ENCODE measurements around the gene HNRNPF. TPM values are rescaled to one million over a fixed set of nuclear protein-coding genes. Genes with fewer than 3 reads are reported as not detected.

Gene HNRNPF
- total and polyA plus RNA-seq, 2 of the 8 experiments (the other 6 are each of a cell fraction or from before 2014, with no cell fraction given), result 209 to 389 TPM

- Histone ChIP-seq H2BK20ac (ENCODE audit: low read length) (no peak overlapping the region; the same call in 1 of the 2 replicates), H3K56ac (replicated peaks; ENCODE audit: insufficient read length, low read depth, low read length) (peak overlapping the region; percentile 42), H3K36me3 (ENCODE audit: control insufficient read depth in 2 of 4, insufficient read depth in 4 of 4, low read length in 3 of 4) (no peaks in the 10 kb centered on the region), H2AFZ (ENCODE audit: low read length) (0 out of 2 replicates have a peak overlapping the region, but pooled peaks have one; percentile 68), H2BK15ac (ENCODE audit: low read length) (0 out of 2 replicates have a peak overlapping the region, but pooled peaks have one; percentile 6), H3K23me2 (ENCODE audit: low read depth, low read length) (peaks cover 9% of the 10 kb centered on the region; the same call in 1 of the 2 replicates), H3K23ac (ENCODE audit: insufficient read length) (no peak overlapping the region), H2BK5ac (ENCODE audit: low read depth, low read length) (peak overlapping the region; percentile 86), H3K4ac (replicated peaks; ENCODE audit: insufficient read length, low read depth, low read length) (peak overlapping the region; percentile 94), H4K8ac (ENCODE audit: extremely low read depth, insufficient read depth, low read length) (peak overlapping the region; percentile 95), H2BK12ac (ENCODE audit: low read depth, low read length) (peak overlapping the region; percentile 22; the same call in 1 of the 2 replicates), H2BK120ac (replicated peaks; ENCODE audit: low read depth, low read length) (peak overlapping the region; percentile 98), H3K4me3 (ENCODE audit: extremely low read depth in 1 of 4, insufficient read depth in 2 of 4, low read depth in 3 of 4, low read length in 4 of 4) (peak overlapping the region; percentile 51 to 95 (median 60)), H3K9ac (replicated peaks in 1 of 4; ENCODE audit: extremely low read depth in 1 of 4, low read depth in 3 of 4, low read length in 3 of 4) (peak overlapping the region in 3 of 4 experiments; percentile 79 to 91 (median 85); a peak in 6 of 7 replicates), H3K4me2 (ENCODE audit: insufficient read depth in 1 of 2, low read depth in 2 of 2, low read length in 2 of 2) (peak overlapping the region; percentile 80 to 81), H3K4me1 (replicated peaks in 1 of 4; ENCODE audit: control insufficient read depth in 3 of 4, insufficient read depth in 4 of 4, low read length in 3 of 4) (peaks cover 0 to 6% (median 0%) of the 10 kb centered on the region in 4 experiments; a peak in 4 of 7 replicates), H4K5ac (ENCODE audit: insufficient read length, low read depth, low read length) (peak overlapping the region; percentile 98), H3K18ac (ENCODE audit: extremely low read depth, low read length) (peak overlapping the region; percentile 97), H3K14ac (ENCODE audit: insufficient read length) (no peak overlapping the region), H3K9me3 (ENCODE audit: insufficient read depth in 2 of 2, low read depth in 1 of 2, low read length in 1 of 2) (no peaks in the 10 kb centered on the region), H2AK5ac (ENCODE audit: low read depth, low read length) (no peak overlapping the region), H4K91ac (replicated peaks; ENCODE audit: insufficient read length, low read length) (peak overlapping the region; percentile 95), H3K27ac (ENCODE audit: low read depth, low read length) (peak overlapping the region; percentile 93; the same call in 1 of the 2 replicates), H3K79me2 (ENCODE audit: control insufficient read depth in 1 of 2, insufficient read depth in 2 of 2, low read length in 2 of 2) (peaks cover 33 to 39% of the 10 kb centered on the region in 2 experiments), H3K79me1 (ENCODE audit: low read depth, low read length) (no peaks in the 10 kb centered on the region), H3K27me3 (replicated peaks in 1 of 4; ENCODE audit: control insufficient read depth in 3 of 4, extremely low read depth in 1 of 4, insufficient read depth in 3 of 4, low read length in 3 of 4) (no peaks in the 10 kb centered on the region), H4K20me1 (replicated peaks in 1 of 2; ENCODE audit: control insufficient read depth in 1 of 2, insufficient read depth in 2 of 2, low read length in 2 of 2) (peaks cover 8 to 10% of the 10 kb centered on the region in 2 experiments)
- WGBS, 2 experiments (ENCODE audit: extremely low coverage in 1 of 2, insufficient coverage in 1 of 2, insufficient read length in 1 of 2, insufficient replicate concordance in 2 of 2, low coverage in 1 of 2, low lambda C conversion rate in 2 of 2, missing lambda C conversion rate in 1 of 2), result 16% methylated on average over 36 of the region's 46 CpGs; no CpG with 5 or more reads in 1 of the 2 experiments
- DNase-seq (ENCODE audit: low read depth in 1 of 2, low spot score in 2 of 2) (no peak), FAIRE-seq (no peak)
- ChIA-PET POLR2A (ENCODE audit: partially characterized antibody) (interaction anchor here (0.6 to 4.4 kb wide), 17 partner anchors 8 to 206 kb away, joined by 3 to 31 read pairs (median 4); no protein-coding TSS in a partner anchor), CTCF (ENCODE audit: partially characterized antibody) (interaction anchor here (0.8 to 1.8 kb wide), 2 partner anchors 10 to 20 kb away, joined by 3 to 4 read pairs; no protein-coding TSS in a partner anchor)
- no peak; the same call in 1 of the 2 replicates for TF ChIP-seq TBP (IDR thresholded peaks at IDR 0.05; ENCODE audit: low read depth, low read length)
- no peak for TF ChIP-seq TCF12 (IDR thresholded peaks at IDR 0.05; ENCODE audit: low read depth, low read length)
- peak; percentile 55; the same call in 1 of the 2 replicates for TF ChIP-seq TAF1 (IDR thresholded peaks at IDR 0.05; ENCODE audit: low read depth, low read length)
- TF ChIP-seq KDM1A (IDR thresholded peaks at IDR 0.05; ENCODE audit: borderline replicate concordance, low read length), result peak; percentile 81; the same call in 1 of the 2 replicates
- no peak for TF ChIP-seq SIRT6 (IDR thresholded peaks at IDR 0.05; ENCODE audit: low read length)
- TF ChIP-seq FOSL1 (IDR thresholded peaks at IDR 0.05; ENCODE audit: insufficient read depth, low read depth, low read length), result no peak
- TF ChIP-seq RFX5 (IDR thresholded peaks at IDR 0.05; ENCODE audit: borderline replicate concordance, low read depth, low read length), result no peak
- TF ChIP-seq MAFK (IDR thresholded peaks at IDR 0.05; ENCODE audit: low read depth, low read length), result no peak
- TF ChIP-seq JUND (IDR thresholded peaks at IDR 0.05; ENCODE audit: low read length), result no peak
Measured at GRCh38 chr10:43409385-43410109, 561 bp upstream of the HNRNPF start.

Measured in H1 (cell line).